ENCODE results near the gene TMEM130. TPM values are rescaled to one million over a fixed set of nuclear protein-coding genes. Genes with fewer than 3 reads are reported as not detected.

TMEM130 gene
- total and polyA plus RNA-seq, 2 donors: 0.23 to 0.24 TPM

- no peaks in the 10 kb centered on the region for H3K36me3 ChIP-seq (ENCODE audit: control insufficient read depth in 2 of 2, insufficient read depth in 2 of 2, low read length in 1 of 2)
- 52% methylated on average over 11 of the region's 11 CpGs for WGBS
- DNase-seq (ENCODE audit: low read depth in 6 of 9, low spot score in 9 of 9): peak; percentile 11 to 73 (median 38)
Observed at GRCh38 chr7:98841179-98841997, 28.4 kb downstream of the TMEM130 start.

GRCh38 chr7:98840722-98841121, 29.1 kb downstream of the TMEM130 start:
- Histone ChIP-seq H3K36me3 (ENCODE audit: control insufficient read depth in 2 of 2, insufficient read depth in 2 of 2, low read length in 1 of 2) (no peaks in the 10 kb centered on the region), H3K9me3 (ENCODE audit: control insufficient read depth in 2 of 2, insufficient read depth in 1 of 2, low read length in 1 of 2) (peaks cover 0 to 3% of the 10 kb centered on the region in 2 donors), H3K27me3 (ENCODE audit: control insufficient read depth in 2 of 2, insufficient read depth in 1 of 2, low read length in 1 of 2) (peaks cover 0 to 5% of the 10 kb centered on the region in 2 donors), H3K4me3 (ENCODE audit: low read length in 2 of 2) (no peak overlapping the region), H3K27ac (ENCODE audit: low read depth in 1 of 2, low read length in 1 of 2) (no peak overlapping the region), H3K4me1 (ENCODE audit: control insufficient read depth in 2 of 2, insufficient read depth in 2 of 2, low read length in 2 of 2) (no peaks in the 10 kb centered on the region)
- DNase-seq (ENCODE audit: low read depth in 6 of 9, low spot score in 9 of 9): no peak
- 66% methylated on average over 4 of the region's 4 CpGs for WGBS

More at GRCh38 chr7:98841179-98841997, 28.4 kb downstream of the TMEM130 start:
- Histone ChIP-seq H3K9me3 (ENCODE audit: control insufficient read depth in 2 of 2, insufficient read depth in 1 of 2, low read length in 1 of 2) (peaks cover 0 to 3% of the 10 kb centered on the region in 2 donors), H3K4me1 (ENCODE audit: control insufficient read depth in 2 of 2, insufficient read depth in 2 of 2, low read length in 2 of 2) (no peaks in the 10 kb centered on the region), H3K27ac (ENCODE audit: low read depth in 1 of 2, low read length in 1 of 2) (no peak overlapping the region), H3K27me3 (ENCODE audit: control insufficient read depth in 2 of 2, insufficient read depth in 1 of 2, low read length in 1 of 2) (peaks cover 0 to 5% of the 10 kb centered on the region in 2 donors), H3K4me3 (ENCODE audit: low read length in 2 of 2) (no peak overlapping the region)

- H3K27me3 ChIP-seq (ENCODE audit: control insufficient read depth in 2 of 2, insufficient read depth in 1 of 2, low read length in 1 of 2): peaks cover 0 to 5% of the 10 kb centered on the region in 2 donors
- peaks cover 0 to 3% of the 10 kb centered on the region in 2 donors for H3K9me3 ChIP-seq (ENCODE audit: control insufficient read depth in 2 of 2, insufficient read depth in 1 of 2, low read length in 1 of 2)
- H3K4me1 ChIP-seq (ENCODE audit: control insufficient read depth in 2 of 2, insufficient read depth in 2 of 2, low read length in 2 of 2): no peaks in the 10 kb centered on the region
- no peak overlapping the region for H3K27ac ChIP-seq (ENCODE audit: low read depth in 1 of 2, low read length in 1 of 2)
- WGBS: 82% methylated on average over 11 of the region's 11 CpGs
- no peak overlapping the region for H3K4me3 ChIP-seq (ENCODE audit: low read length in 2 of 2)
- H3K36me3 ChIP-seq (ENCODE audit: control insufficient read depth in 2 of 2, insufficient read depth in 2 of 2, low read length in 1 of 2): no peaks in the 10 kb centered on the region
- no peak for DNase-seq (ENCODE audit: low read depth in 6 of 9, low spot score in 9 of 9)
Observed at GRCh38 chr7:98840096-98840495, 29.7 kb downstream of the TMEM130 start.

DNA sequence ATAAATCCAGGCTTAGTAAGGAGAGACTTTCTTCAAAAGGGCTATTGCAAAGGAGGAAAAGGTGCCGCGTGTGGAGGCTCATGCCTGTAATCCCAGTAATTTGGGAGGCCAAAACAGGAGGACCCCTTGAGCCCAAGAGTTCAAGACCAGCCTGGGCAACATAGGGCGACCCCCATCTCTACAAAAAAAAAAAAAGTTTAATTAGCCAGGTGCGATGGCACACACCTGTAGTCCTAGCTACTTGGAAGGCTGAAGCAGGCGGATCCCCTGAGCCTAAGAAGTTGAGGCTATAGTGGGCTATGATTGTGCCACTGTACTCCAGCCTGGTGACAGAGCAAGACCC, 32.2 kb downstream of the TMEM130 start:
- 71% methylated on average over 5 of the region's 5 CpGs for WGBS
- H3K36me3 ChIP-seq (ENCODE audit: control insufficient read depth in 2 of 2, insufficient read depth in 2 of 2, low read length in 1 of 2): no peaks in the 10 kb centered on the region

DNA sequence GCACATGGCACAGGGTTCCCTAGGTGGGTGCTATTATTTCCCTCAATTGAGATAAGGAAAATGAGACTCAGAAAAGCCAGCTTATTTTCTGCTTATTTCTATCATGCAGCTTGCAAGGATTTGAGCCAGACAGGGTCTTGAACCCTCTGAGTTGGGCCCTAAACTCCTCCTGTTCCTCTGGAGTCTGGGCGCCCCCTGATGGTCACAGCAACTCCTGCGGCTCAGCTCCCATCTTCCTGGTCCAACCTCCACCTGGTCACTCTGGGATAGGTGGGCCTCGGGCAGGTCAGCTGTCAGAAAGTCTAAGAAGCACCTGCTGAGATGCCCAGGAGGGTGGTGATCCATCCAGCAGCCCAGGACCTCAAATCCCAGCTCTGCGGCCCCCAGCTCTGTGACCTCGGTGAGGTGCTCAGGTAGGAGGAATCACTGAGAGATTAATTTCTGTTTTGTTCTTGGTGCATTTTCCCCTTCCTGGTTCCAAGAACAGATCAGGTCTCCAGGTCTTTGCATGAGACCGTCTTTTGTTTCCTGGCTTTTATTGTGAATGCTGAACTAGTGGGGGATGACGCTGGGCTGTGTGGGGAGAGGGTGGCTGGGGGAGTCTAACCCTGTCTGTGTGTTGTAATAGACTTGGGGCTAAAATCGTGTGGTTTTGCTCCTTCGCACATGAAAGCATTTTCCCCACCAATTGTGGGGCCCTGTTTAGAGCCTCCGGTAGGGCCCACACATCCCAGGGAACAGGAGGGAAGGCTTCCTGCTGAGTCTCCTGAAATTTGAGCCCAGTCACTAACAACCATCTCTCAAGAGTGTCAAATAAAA, 32.8 kb downstream of the TMEM130 start:
- Histone ChIP-seq H3K27me3 (ENCODE audit: control insufficient read depth in 2 of 2, insufficient read depth in 1 of 2, low read length in 1 of 2) (peaks cover 0 to 3% of the 10 kb centered on the region in 2 donors), H3K9me3 (ENCODE audit: control insufficient read depth in 2 of 2, insufficient read depth in 1 of 2, low read length in 1 of 2) (peaks cover 0 to 3% of the 10 kb centered on the region in 2 donors), H3K4me1 (ENCODE audit: control insufficient read depth in 2 of 2, insufficient read depth in 2 of 2, low read length in 2 of 2) (no peaks in the 10 kb centered on the region), H3K27ac (ENCODE audit: low read depth in 1 of 2, low read length in 1 of 2) (no peak overlapping the region), H3K4me3 (ENCODE audit: low read length in 2 of 2) (no peak overlapping the region), H3K36me3 (ENCODE audit: control insufficient read depth in 2 of 2, insufficient read depth in 2 of 2, low read length in 1 of 2) (no peaks in the 10 kb centered on the region)
- WGBS: 21% methylated on average over 10 of the region's 10 CpGs
- DNase-seq (ENCODE audit: low read depth in 6 of 9, low spot score in 9 of 9): no peak

More for the DNA sequence above, 32.2 kb downstream of the TMEM130 start:
- DNase-seq (ENCODE audit: low read depth in 6 of 9, low spot score in 9 of 9): no peak
- no peak overlapping the region for H3K27ac ChIP-seq (ENCODE audit: low read depth in 1 of 2, low read length in 1 of 2)
- H3K4me1 ChIP-seq (ENCODE audit: control insufficient read depth in 2 of 2, insufficient read depth in 2 of 2, low read length in 2 of 2): no peaks in the 10 kb centered on the region
- H3K9me3 ChIP-seq (ENCODE audit: control insufficient read depth in 2 of 2, insufficient read depth in 1 of 2, low read length in 1 of 2): peaks cover 0 to 3% of the 10 kb centered on the region in 2 donors
- peaks cover 0 to 3% of the 10 kb centered on the region in 2 donors for H3K27me3 ChIP-seq (ENCODE audit: control insufficient read depth in 2 of 2, insufficient read depth in 1 of 2, low read length in 1 of 2)
- H3K4me3 ChIP-seq (ENCODE audit: low read length in 2 of 2): no peak overlapping the region

DNA sequence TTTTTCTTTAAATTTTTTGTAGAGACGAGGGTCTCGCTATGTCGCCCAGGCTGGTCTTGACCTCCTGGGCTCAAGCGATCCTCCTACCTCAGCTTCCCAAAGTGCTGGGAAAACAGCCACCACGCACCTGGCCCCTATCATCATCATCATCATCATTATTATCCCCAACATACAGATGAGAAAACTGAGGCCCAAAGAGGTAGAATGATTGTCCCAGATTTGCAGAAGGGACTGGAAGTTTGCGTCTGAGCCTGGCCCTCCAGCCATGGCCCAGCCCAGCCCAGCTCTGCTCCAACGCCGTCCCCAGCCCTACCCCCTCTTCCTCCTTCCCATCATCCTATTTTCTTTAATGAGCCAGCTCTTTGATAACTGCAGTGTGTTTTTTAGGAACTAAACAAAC, 34.9 kb downstream of the TMEM130 start:
- Histone ChIP-seq H3K27ac (ENCODE audit: low read depth in 1 of 2, low read length in 1 of 2) (no peak overlapping the region), H3K4me1 (ENCODE audit: control insufficient read depth in 2 of 2, insufficient read depth in 2 of 2, low read length in 2 of 2) (no peaks in the 10 kb centered on the region), H3K27me3 (ENCODE audit: control insufficient read depth in 2 of 2, insufficient read depth in 1 of 2, low read length in 1 of 2) (no peaks in the 10 kb centered on the region), H3K9me3 (ENCODE audit: control insufficient read depth in 2 of 2, insufficient read depth in 1 of 2, low read length in 1 of 2) (no peaks in the 10 kb centered on the region), H3K4me3 (ENCODE audit: low read length in 2 of 2) (no peak overlapping the region), H3K36me3 (ENCODE audit: control insufficient read depth in 2 of 2, insufficient read depth in 2 of 2, low read length in 1 of 2) (no peaks in the 10 kb centered on the region)
- WGBS: 78% methylated on average over 8 of the region's 8 CpGs
- DNase-seq (ENCODE audit: low read depth in 6 of 9, low spot score in 9 of 9): no peak

DNA sequence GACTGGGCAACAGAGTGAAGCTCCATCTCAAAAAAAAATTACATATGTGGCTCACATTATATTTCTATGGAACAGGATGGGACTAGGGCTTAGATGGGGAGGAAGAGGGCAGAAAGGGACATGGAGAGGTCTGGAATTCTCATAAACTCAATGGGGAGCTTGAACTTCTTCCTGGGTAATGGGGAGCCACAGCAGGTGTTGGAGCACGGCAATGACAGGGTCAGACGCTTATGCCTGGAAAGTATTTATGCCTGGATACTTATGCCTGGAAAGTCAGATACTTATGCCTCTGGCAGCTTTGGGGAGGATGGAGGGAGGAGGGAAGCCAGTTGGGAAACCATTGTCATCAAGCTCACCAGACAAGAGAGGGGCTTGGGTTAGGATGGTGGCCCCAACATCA, 36.8 kb downstream of the TMEM130 start:
- Histone ChIP-seq H3K4me3 (ENCODE audit: low read length in 2 of 2) (no peak overlapping the region), H3K27me3 (ENCODE audit: control insufficient read depth in 2 of 2, insufficient read depth in 1 of 2, low read length in 1 of 2) (no peaks in the 10 kb centered on the region), H3K27ac (ENCODE audit: low read depth in 1 of 2, low read length in 1 of 2) (no peak overlapping the region), H3K4me1 (ENCODE audit: control insufficient read depth in 2 of 2, insufficient read depth in 2 of 2, low read length in 2 of 2) (no peaks in the 10 kb centered on the region), H3K9me3 (ENCODE audit: control insufficient read depth in 2 of 2, insufficient read depth in 1 of 2, low read length in 1 of 2) (no peaks in the 10 kb centered on the region), H3K36me3 (ENCODE audit: control insufficient read depth in 2 of 2, insufficient read depth in 2 of 2, low read length in 1 of 2) (no peaks in the 10 kb centered on the region)
- 97% methylated on average over 2 of the region's 2 CpGs for WGBS
- DNase-seq (ENCODE audit: low read depth in 6 of 9, low spot score in 9 of 9): no peak

- DNase-seq (ENCODE audit: low read depth in 6 of 9, low spot score in 9 of 9): peak in 1 of 9 donors; percentile 12
- no peaks in the 10 kb centered on the region for H3K9me3 ChIP-seq (ENCODE audit: control insufficient read depth in 2 of 2, insufficient read depth in 1 of 2, low read length in 1 of 2)
- WGBS: 81% methylated on average over 8 of the region's 8 CpGs
Observed at GRCh38 chr7:98831641-98832221, 38.1 kb downstream of the TMEM130 start.

More at GRCh38 chr7:98831641-98832221, 38.1 kb downstream of the TMEM130 start:
- Histone ChIP-seq H3K4me3 (ENCODE audit: low read length in 2 of 2) (no peak overlapping the region), H3K36me3 (ENCODE audit: control insufficient read depth in 2 of 2, insufficient read depth in 2 of 2, low read length in 1 of 2) (no peaks in the 10 kb centered on the region), H3K27me3 (ENCODE audit: control insufficient read depth in 2 of 2, insufficient read depth in 1 of 2, low read length in 1 of 2) (peaks cover 0 to under 1% of the 10 kb centered on the region in 2 donors), H3K4me1 (ENCODE audit: control insufficient read depth in 2 of 2, insufficient read depth in 2 of 2, low read length in 2 of 2) (no peaks in the 10 kb centered on the region), H3K27ac (ENCODE audit: low read depth in 1 of 2, low read length in 1 of 2) (no peak overlapping the region)
